Right lobe of liver (tissue), 6 donors: ENCODE results near the gene RASAL2. TPM values are rescaled to one million over a fixed set of nuclear protein-coding genes. Genes with fewer than 3 reads are reported as not detected.

Experiments
- ATAC-seq, 4 donors: fragments of 200-7000 bp; cut with Tn5 transposase; one replicate each; pipeline ENCODE4 v1.9.1; 2020; ENCODE audit warnings: mild to moderate bottlenecking in 4 of 4, moderate library complexity in 4 of 4
- DNase-seq, 3 donors: peaks; one replicate each; pipeline ENCODE4 v3.0.0-alpha.2; 2020
- H3K27ac ChIP-seq, 3 donors: fragments of 200-600 bp; one replicate each; pipeline ENCODE4 v1.8.0; 2022
- H3K27me3 ChIP-seq, 2 donors: fragments of 200-600 bp; one replicate each; pipeline ENCODE4 v1.8.0; 2022
- H3K36me3 ChIP-seq, 4 donors: fragments of 200-600 bp; sonication (generic) in 1 of 4; one replicate each; pipeline versions ENCODE4 v1.5.1 to v1.8.0; 2017 to 2022; ENCODE audit warnings: control low read depth in 1 of 4
- H3K4me1 ChIP-seq, 4 donors: fragments of 200-600 bp; sonication (generic) in 1 of 4; one replicate each; pipeline versions ENCODE4 v1.5.1 to v1.8.0; 2017 to 2022; ENCODE audit warnings: control low read depth in 1 of 4
- H3K4me3 ChIP-seq, 3 donors: fragments of 200-600 bp; one replicate each; pipeline ENCODE4 v1.8.0; 2022
- H3K9me3 ChIP-seq, 4 donors: fragments of 200-600 bp; sonication (generic) in 1 of 4; one replicate each; pipeline versions ENCODE4 v1.5.1 to v1.8.0; 2017 to 2022; ENCODE audit warnings: control low read depth in 1 of 4
- POLR2A ChIP-seq: fragments of 450-650 bp; IDR thresholded peaks from one replicate; pipeline ENCODE4 v1.6.1; 2017; ENCODE audit warnings: antibody characterized with exemption, mild to moderate bottlenecking
- WGBS: methylation state at CpG from one replicate; pipeline ENCODE4 v1.1.6; 2018; ENCODE audit warnings: low coverage, low lambda C conversion rate; ENCODE audit not compliant: insufficient coverage; ENCODE audit errors: missing lambda C conversion rate; 5-methylcytosine and 5-hydroxymethylcytosine counted together
- intact Hi-C, 2 donors: fragments of 100-400 bp; cut with DNase I; formaldehyde crosslinking; loops; one replicate each; pipeline versions ENCODE4 v1.11.2 to v1.14.1; 2022
- total RNA-seq, 6 experiments: library from RNA; depleted of rRNA in 2 of 6; stranded (reverse); fragments of >200 nt in 2 of 6; fragmentation: NEBNext Ultra II Directional in 3 of 6; extraction: Animal tissue kit (Norgen Biotek cat#: 25700) in 3 of 6; gene quantifications; one replicate each; pipeline versions ENCODE4 v1.1.0 to v1.2.4, GENCODE V29; 2016 to 2023
- TF ChIP-seq, protein P1 (sequence below), 4 donors: fragments of 200-600 bp in 3 of 4; fragments of 450-650 bp in 1 of 4; IDR thresholded peaks; one replicate each; pipeline versions ENCODE4 v1.5.1 to v1.8.0; 2016 to 2022; ENCODE audit warnings: antibody characterized with exemption in 4 of 4, mild to moderate bottlenecking in 2 of 4
- donor health status: DM: no; HTN: yes; CAD: no.
- donor health status: DM: no; HTN: no; CAD: no.
- donor health status: DM: no; HTN: no; CAD: no.
- donor health status: DM: no; HTN: yes; CAD: no.
- donor health status: DM: no; HTN: yes; CAD: no.

Gene RASAL2
- total RNA-seq, 6 experiments from 2014 or later, result 3.6 to 6.0 (median 5.2) TPM

DNA sequence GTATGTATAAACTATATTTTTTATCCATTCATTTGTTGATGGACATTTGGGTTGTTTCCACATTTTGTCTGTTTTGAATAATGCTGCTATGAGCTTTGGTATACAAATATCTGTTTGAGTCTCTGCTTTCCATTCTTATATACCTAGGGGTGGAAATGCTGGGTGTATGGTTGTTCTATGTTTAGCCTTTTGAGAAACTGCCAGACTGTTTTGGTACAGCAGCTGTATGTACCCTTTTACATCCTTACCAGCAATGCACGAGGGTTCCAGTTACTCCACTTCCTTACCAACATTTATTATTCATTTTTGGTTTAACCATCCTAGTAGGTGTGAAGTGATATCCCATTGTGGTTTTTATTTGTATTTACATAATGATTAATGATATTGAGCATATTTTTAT, 13.9 kb downstream of the RASAL2 start:
- peaks cover 0 to 7% (median 0%) of the 10 kb centered on the region in 4 donors for H3K4me1 ChIP-seq
- TF ChIP-seq, protein P1, sequence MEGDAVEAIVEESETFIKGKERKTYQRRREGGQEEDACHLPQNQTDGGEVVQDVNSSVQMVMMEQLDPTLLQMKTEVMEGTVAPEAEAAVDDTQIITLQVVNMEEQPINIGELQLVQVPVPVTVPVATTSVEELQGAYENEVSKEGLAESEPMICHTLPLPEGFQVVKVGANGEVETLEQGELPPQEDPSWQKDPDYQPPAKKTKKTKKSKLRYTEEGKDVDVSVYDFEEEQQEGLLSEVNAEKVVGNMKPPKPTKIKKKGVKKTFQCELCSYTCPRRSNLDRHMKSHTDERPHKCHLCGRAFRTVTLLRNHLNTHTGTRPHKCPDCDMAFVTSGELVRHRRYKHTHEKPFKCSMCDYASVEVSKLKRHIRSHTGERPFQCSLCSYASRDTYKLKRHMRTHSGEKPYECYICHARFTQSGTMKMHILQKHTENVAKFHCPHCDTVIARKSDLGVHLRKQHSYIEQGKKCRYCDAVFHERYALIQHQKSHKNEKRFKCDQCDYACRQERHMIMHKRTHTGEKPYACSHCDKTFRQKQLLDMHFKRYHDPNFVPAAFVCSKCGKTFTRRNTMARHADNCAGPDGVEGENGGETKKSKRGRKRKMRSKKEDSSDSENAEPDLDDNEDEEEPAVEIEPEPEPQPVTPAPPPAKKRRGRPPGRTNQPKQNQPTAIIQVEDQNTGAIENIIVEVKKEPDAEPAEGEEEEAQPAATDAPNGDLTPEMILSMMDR (IDR thresholded peaks at IDR 0.05), result no peak
- TF ChIP-seq POLR2A, result no peak
- WGBS, result 70% methylated on average over 1 of the region's 1 CpG
- H3K4me3 ChIP-seq, result no peak overlapping the region
- no peak for ATAC-seq
- H3K36me3 ChIP-seq, result no peaks in the 10 kb centered on the region
- H3K27me3 ChIP-seq, result no peaks in the 10 kb centered on the region
- H3K9me3 ChIP-seq, result no peaks in the 10 kb centered on the region
- no peak overlapping the region for H3K27ac ChIP-seq
- no peak for DNase-seq
- intact Hi-C loops, result no loop called here

DNA sequence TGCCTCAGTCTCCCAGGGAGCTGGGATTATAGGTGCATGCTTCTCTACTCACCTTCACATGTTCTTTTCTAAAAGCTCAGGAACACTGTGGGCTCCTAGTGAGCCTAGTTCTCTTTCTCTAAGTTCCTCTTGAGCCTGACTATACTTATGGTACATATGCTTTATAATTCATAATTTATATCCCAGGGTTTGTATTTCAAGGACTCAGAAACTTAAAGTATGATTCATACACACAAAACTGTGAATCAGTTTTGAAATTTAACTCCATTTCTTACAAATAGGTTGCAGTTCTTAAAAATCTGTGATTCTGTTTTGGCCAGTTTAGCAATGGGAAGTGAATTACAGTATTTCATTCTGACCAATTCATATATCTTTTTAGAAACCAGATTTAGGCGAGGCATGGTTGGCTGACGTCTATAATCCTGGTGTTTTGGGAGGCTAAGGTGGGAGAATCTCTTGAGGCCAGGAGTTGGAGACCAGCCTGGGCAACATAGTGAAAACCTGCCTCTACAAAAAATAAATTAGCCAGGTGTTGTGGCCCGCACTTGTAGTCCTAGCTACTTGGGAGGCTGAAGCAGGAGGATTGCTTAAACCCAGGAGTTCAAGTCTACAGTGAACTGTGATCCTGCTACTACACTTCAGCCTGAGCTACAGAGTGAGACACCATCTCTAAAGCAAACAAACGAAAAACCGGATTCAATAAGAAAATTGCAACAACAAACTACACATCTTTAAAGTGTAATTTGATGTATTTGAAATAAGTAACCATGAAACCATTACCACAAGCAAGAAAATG, 15.6 kb downstream of the RASAL2 start:
- 83% methylated on average over 5 of the region's 5 CpGs for WGBS
- peaks cover 0 to 5% (median 0%) of the 10 kb centered on the region in 4 donors for H3K4me1 ChIP-seq
- DNase-seq, result no peak
- H3K36me3 ChIP-seq, result no peaks in the 10 kb centered on the region
- H3K4me3 ChIP-seq, result no peak overlapping the region
- no peak overlapping the region for H3K27ac ChIP-seq
- TF ChIP-seq, protein P1 (IDR thresholded peaks at IDR 0.05), result no peak
- TF ChIP-seq POLR2A, result no peak
- H3K27me3 ChIP-seq, result no peaks in the 10 kb centered on the region
- no peak for ATAC-seq
- intact Hi-C loops, result no loop called here
- H3K9me3 ChIP-seq, result no peaks in the 10 kb centered on the region

DNA sequence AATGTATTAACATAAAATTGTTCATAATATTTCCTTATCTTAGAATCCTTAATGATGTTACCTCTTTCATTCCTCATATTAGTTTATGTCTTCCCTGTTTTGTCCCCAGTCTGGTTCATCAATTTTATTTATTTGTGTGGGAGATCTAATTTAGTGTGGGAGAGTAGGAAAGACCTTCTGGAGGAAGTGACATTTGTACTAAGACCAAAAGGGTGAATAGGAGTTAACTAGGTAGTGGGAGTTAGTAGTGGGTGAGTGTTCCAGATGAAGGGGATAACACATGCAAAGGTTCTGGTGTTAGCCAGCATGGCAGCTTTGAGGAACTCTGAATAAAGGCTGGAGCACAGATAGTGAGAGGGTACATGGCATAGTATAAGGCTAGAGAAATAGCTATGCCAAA, 21.4 kb downstream of the RASAL2 start:
- Histone ChIP-seq H3K4me1 (no peaks in the 10 kb centered on the region), H3K27me3 (no peaks in the 10 kb centered on the region), H3K4me3 (no peak overlapping the region), H3K9me3 (no peaks in the 10 kb centered on the region), H3K27ac (no peak overlapping the region), H3K36me3 (no peaks in the 10 kb centered on the region)
- ATAC-seq (no peak), DNase-seq (no peak)
- intact Hi-C loops, result no loop called here
- no peak for TF ChIP-seq POLR2A
- TF ChIP-seq, protein P1 (IDR thresholded peaks at IDR 0.05), result no peak

DNA sequence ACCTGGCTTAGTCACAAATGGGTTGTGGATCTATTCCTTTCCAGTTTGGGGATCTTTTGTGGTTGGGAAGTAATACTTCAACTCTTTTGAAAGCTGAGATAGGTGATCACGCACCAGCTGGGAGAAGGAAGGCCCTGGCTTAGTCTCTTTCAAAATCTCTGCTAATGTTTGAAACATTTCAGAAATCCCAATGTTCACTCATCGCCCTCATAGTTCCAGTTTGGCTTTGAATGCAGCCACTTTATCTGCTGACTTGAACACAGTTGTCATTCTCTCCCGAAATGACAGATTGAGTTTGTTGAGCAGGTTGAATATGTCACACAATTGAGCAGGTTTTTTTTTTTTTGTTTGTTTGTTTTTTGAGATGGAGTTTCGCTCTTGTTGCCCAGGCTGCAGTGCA, 24.6 kb downstream of the RASAL2 start:
- intact Hi-C loops, result no loop called here
- Histone ChIP-seq H3K36me3 (no peaks in the 10 kb centered on the region), H3K27ac (no peak overlapping the region), H3K9me3 (no peaks in the 10 kb centered on the region), H3K27me3 (no peaks in the 10 kb centered on the region), H3K4me1 (no peaks in the 10 kb centered on the region), H3K4me3 (no peak overlapping the region)
- 94% methylated on average over 3 of the region's 4 CpGs for WGBS
- ATAC-seq (no peak), DNase-seq (no peak)
- TF ChIP-seq, protein P1 (IDR thresholded peaks at IDR 0.05), result no peak
- TF ChIP-seq POLR2A, result no peak
